Subcutaneous adipose tissue (tissue), 4 donors: Measurements from ENCODE around the gene SLC7A6. TPM values are rescaled to one million over a fixed set of nuclear protein-coding genes. Genes with fewer than 3 reads are reported as not detected.

Source experiments
- total RNA-seq, 4 donors: library from RNA; depleted of rRNA; stranded (reverse); fragments of >200 nt; gene quantifications; one replicate each; pipeline ENCODE4 v1.1.0, GENCODE V29; 2016
- TF ChIP-seq, protein P1 (sequence below): fragments of 450-650 bp; IDR thresholded peaks from one replicate; pipeline ENCODE4 v1.5.1; 2016; ENCODE audit warnings: low read depth, mild to moderate bottlenecking, control low read depth, antibody characterized with exemption, moderate library complexity

Gene SLC7A6
- total RNA-seq, 4 donors from 2014 or later = 87.4 to 494 (median 177) TPM

DNA sequence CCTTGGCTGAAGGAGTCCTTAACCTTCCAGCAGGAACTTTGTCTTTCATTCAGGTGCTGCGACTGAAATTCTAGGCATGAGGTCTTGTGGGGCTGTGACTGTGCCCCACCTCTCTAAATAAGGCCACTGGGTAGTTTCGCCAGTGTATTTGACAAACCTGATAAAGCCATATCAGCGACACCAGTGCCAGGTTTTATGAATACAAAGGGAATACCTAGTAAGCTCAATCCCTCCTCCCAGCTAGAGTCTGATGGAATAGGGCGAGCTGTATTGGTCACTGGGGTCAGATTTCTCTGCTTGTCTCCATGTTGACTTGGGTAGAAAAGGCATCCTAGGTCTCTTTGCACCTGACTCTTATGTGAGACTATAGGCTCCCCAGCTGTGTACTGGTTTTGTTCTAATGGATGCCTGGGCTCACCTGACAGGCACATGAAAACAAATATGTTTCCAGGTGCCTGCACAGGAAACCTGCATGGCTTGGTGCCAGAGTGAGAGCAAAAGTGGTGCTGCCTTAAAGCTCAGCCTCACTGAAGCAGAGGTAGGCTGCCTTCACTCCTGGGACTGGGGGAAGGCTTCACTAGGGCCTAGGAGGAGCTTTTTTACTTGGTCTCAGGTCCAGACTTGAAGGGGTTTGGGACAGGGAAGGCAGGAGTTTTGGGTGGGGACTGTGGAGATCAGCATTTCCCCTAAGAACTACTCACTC, 8.3 kb downstream of the SLC7A6 start:
- TF ChIP-seq, protein P1, sequence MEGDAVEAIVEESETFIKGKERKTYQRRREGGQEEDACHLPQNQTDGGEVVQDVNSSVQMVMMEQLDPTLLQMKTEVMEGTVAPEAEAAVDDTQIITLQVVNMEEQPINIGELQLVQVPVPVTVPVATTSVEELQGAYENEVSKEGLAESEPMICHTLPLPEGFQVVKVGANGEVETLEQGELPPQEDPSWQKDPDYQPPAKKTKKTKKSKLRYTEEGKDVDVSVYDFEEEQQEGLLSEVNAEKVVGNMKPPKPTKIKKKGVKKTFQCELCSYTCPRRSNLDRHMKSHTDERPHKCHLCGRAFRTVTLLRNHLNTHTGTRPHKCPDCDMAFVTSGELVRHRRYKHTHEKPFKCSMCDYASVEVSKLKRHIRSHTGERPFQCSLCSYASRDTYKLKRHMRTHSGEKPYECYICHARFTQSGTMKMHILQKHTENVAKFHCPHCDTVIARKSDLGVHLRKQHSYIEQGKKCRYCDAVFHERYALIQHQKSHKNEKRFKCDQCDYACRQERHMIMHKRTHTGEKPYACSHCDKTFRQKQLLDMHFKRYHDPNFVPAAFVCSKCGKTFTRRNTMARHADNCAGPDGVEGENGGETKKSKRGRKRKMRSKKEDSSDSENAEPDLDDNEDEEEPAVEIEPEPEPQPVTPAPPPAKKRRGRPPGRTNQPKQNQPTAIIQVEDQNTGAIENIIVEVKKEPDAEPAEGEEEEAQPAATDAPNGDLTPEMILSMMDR = no peak

DNA sequence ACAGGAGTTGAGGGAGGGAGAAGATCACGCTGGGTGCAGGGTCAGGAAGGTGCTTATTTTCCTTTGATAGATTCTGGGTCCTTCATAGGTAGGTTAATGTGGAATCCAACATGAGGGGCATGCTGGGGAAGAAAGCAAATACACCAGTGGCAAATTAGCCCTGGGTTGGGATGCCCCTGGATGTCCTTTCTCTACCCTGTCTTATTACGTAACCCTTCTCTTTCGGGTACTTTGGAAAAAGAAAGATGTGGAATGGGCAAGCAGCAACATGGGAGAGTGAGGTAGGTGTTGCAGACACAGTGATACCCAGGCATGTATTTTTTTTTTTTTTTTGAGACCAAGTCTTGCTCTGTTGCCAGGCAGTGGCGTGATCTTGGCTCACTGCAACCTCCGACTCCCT, 9.1 kb downstream of the SLC7A6 start:
- TF ChIP-seq, protein P1 = no peak

DNA sequence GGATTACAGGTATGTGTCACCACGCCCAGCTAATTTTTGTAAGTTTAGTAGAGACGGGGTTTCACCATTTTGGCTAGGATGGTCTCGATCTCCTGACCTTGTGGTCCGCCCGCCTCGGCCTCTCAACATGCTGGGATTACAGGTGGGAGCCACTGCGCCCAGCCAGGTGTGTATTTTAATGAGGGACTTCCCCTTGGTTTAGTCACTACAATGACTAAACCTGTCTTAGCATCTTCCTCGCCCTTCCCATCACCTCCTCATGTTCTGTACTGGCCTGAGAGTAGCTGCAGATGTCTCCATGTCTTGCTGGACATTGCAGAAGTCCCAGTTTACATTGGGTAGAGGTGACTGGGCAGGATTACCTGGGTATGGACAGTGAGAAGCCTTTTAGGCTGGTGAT, 9.6 kb downstream of the SLC7A6 start:
- TF ChIP-seq, protein P1 = no peak

DNA sequence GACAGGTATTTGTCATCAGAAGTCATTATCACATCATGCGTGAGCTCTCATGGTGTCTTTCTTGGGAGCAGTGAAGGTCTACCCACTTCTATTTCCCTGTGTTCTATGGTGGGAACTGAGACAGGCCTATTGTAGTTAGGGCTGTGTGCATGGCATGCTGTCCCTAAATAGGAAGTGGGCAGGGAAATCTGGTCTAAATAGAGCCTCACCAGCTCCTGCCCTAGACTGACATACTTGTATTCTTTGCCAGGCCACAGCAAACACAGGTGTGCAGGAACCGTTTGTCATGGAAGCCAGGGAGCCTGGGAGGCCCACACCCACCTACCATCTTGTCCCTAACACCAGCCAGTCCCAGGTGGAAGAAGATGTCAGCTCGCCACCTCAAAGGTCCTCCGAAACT, 10.1 kb downstream of the SLC7A6 start:
- TF ChIP-seq, protein P1 = no peak

DNA sequence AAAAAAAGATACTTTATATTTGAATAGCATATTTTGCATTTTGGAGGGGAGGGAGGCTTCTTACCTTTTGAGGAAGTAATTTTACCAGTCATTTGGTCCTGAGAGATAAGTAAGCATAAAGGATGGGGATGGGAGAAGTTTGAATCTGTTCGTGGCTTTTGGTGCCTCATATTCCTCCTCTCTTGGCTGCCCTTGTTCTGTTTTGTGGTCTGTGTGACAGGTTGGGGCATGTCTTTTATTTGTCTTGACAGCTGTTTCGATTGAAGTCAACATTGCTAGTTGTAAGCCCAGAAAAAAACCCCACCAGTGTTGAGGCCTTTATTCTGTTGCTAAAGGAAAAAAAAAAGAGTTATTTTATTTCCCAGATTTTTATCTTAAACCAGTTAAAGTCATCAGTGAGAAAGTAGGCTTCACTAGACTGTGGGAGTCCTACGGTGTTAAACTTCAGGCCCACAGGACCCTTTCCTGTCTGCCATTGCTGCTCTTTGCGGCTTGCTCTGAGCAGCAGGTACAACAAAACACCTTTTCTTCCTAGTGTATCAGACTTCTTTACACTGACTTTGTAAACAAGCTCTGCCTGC, 11.4 kb downstream of the SLC7A6 start:
- TF ChIP-seq, protein P1 = no peak

DNA sequence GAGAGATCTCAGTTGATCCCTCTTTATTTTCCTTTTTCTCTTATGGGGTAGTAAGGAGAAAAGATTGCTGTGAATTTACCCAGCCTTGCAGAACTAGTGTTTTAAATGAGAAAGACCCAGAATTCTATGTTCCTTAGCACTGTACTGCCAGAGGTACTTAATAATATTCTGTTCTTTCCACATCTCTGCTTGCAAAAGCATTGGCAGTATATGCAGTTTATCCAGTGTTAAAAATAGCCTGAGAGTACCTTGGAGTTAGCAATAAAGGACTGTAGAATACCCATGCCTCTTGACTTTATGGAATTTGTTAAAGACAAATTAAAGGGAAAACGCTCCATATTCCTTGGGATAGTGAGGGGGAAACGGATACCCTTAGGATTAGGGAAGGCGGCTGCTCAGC, 11.9 kb downstream of the SLC7A6 start:
- TF ChIP-seq, protein P1 = no peak

DNA sequence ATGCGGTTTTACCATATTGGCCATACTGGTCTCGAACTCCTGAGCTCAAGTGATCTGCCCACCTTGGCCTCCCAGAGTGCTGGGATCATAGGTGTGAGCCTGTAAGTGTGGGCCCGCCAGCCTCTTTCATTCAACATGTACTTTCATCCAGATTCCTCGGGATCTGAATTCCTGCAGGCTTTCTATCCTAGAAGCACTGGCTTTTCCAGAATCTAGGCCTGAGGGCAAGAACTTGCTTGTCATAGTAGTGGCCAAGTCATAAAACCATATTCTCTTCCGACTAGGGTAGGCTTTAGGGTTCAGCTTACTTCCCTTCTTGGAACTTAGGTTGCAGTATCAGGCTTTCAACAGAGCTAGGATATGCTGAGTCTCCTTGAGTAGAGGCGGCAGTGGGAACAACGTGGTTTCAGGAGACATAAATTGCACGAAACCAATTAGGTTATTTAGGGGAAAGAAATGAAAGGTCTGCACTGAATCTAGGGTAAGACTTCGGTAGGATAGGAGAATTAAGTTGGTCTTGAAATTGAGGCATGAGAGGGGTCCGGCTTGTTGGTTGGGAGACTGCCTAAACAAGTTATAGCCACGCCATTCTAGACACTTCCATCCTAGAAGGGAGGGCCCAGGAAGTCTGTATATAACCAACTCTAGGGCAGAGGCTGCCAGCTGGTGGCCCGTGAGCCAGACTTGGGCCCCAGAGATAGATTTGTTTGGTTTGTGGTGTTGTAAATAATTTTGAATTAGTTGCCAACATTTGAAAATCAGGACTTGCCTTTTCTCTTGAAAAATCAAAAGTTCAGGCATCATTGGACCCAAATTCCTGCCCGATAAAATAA, 15.6 kb downstream of the SLC7A6 start:
- TF ChIP-seq, protein P1 = no peak
